Measurements from ENCODE around the gene KIAA1191.

KIAA1191 gene

GRCh38 chr5:176341325-176342157 is 20.0 kb downstream of the KIAA1191 start:
- no peak for DNase-seq (ENCODE audit: low read depth in 1 of 2, low spot score in 1 of 2)
- no peak overlapping the region for H3K4me3 ChIP-seq (replicated peaks; ENCODE audit: insufficient read depth, low read length)
- TF ChIP-seq POLR2AphosphoS5 (IDR thresholded peaks at IDR 0.05; ENCODE audit: low read depth) (no peak), SPI1 (IDR thresholded peaks at IDR 0.05; ENCODE audit: borderline replicate concordance, low read depth) (no peak), GABPA (IDR thresholded peaks at IDR 0.05; ENCODE audit: low read depth) (no peak), REST (IDR thresholded peaks at IDR 0.05; ENCODE audit: insufficient replicate concordance, low read depth) (no peak), CTCF (IDR thresholded peaks at IDR 0.05; ENCODE audit: insufficient read depth, low read length) (no peak)
- H3K27ac ChIP-seq (replicated peaks), result no peak overlapping the region
- no peaks in the 10 kb centered on the region for H3K27me3 ChIP-seq (ENCODE audit: insufficient read depth, poor library complexity, severe bottlenecking)

- H3K4me3 ChIP-seq (replicated peaks; ENCODE audit: insufficient read depth, low read length), result no peak overlapping the region
- no peak for DNase-seq (ENCODE audit: low read depth in 1 of 2, low spot score in 1 of 2)
- no peak overlapping the region for H3K27ac ChIP-seq (replicated peaks)
- H3K27me3 ChIP-seq (ENCODE audit: insufficient read depth, poor library complexity, severe bottlenecking), result no peaks in the 10 kb centered on the region
- no peak for TF ChIP-seq GABPA (IDR thresholded peaks at IDR 0.05; ENCODE audit: low read depth)
- TF ChIP-seq CTCF (IDR thresholded peaks at IDR 0.05; ENCODE audit: insufficient read depth, low read length), result no peak
- no peak for TF ChIP-seq SPI1 (IDR thresholded peaks at IDR 0.05; ENCODE audit: borderline replicate concordance, low read depth)
- TF ChIP-seq POLR2AphosphoS5 (IDR thresholded peaks at IDR 0.05; ENCODE audit: low read depth), result no peak
- TF ChIP-seq REST (IDR thresholded peaks at IDR 0.05; ENCODE audit: insufficient replicate concordance, low read depth), result no peak
Measured at GRCh38 chr5:176339304-176339703, 22.3 kb downstream of the KIAA1191 start.

GRCh38 chr5:176337913-176338312 is 23.7 kb downstream of the KIAA1191 start:
- Histone ChIP-seq H3K4me3 (replicated peaks; ENCODE audit: insufficient read depth, low read length) (no peak overlapping the region), H3K27me3 (ENCODE audit: insufficient read depth, poor library complexity, severe bottlenecking) (no peaks in the 10 kb centered on the region), H3K27ac (replicated peaks) (no peak overlapping the region)
- DNase-seq (ENCODE audit: low read depth in 1 of 2, low spot score in 1 of 2), result no peak
- no peak for TF ChIP-seq CTCF (IDR thresholded peaks at IDR 0.05; ENCODE audit: insufficient read depth, low read length)
- no peak for TF ChIP-seq GABPA (IDR thresholded peaks at IDR 0.05; ENCODE audit: low read depth)
- no peak for TF ChIP-seq POLR2AphosphoS5 (IDR thresholded peaks at IDR 0.05; ENCODE audit: low read depth)
- no peak for TF ChIP-seq SPI1 (IDR thresholded peaks at IDR 0.05; ENCODE audit: borderline replicate concordance, low read depth)
- TF ChIP-seq REST (IDR thresholded peaks at IDR 0.05; ENCODE audit: insufficient replicate concordance, low read depth), result no peak
